Activated naive CD4-positive, alpha-beta T cell treated with anti-CD3 and anti-CD28 coated beads for 36 hours (primary cell): ENCODE results near the gene CA4. TPM values are rescaled to one million over a fixed set of nuclear protein-coding genes. Genes with fewer than 3 reads are reported as not detected.
A peak's percentile ranks its signal among the peaks of the same experiment; 100 is the strongest.

Source experiments
- CTCF ChIA-PET: fragments of 350-600 bp; sonication (Branson Sonifier 250); formaldehyde crosslinking; loops from one replicate; lab custom pipeline; 2021; ENCODE audit warnings: antibody characterized with exemption; lab: Charles Lee
- DNase-seq: peaks from one replicate; pipeline ENCODE4 v3.0.0-alpha.2; 2020
- H3K27ac Mint-ChIP-seq: one replicate; pipeline ENCODE4 v1.8.0; 2021; ENCODE audit warnings: mild to moderate bottlenecking, mixed read lengths
- H3K27me3 Mint-ChIP-seq: one replicate; pipeline ENCODE4 v1.8.0; 2021; ENCODE audit warnings: low read depth, mixed read lengths
- H3K36me3 Mint-ChIP-seq: one replicate; pipeline ENCODE4 v1.8.0; 2021; ENCODE audit warnings: low read depth, mixed read lengths
- H3K4me1 Mint-ChIP-seq: one replicate; pipeline ENCODE4 v1.8.0; 2021; ENCODE audit warnings: low read depth, mixed read lengths
- H3K4me3 Mint-ChIP-seq: one replicate; pipeline ENCODE4 v1.8.0; 2021; ENCODE audit warnings: mild to moderate bottlenecking, moderate library complexity, mixed read lengths
- H3K9me3 Mint-ChIP-seq: one replicate; pipeline ENCODE4 v1.8.0; 2021; ENCODE audit warnings: mixed read lengths
- intact Hi-C: fragments of 100-400 bp; cut with micrococcal nuclease; formaldehyde crosslinking; loops from one replicate; pipeline ENCODE4 v1.15.1; 2023
- total RNA-seq, 2 experiments: library from RNA; stranded (reverse); gene quantifications; one replicate each; pipeline ENCODE4 v1.2.3, GENCODE V29; 2021

The CA4 gene
- total RNA-seq, 2 experiments from 2014 or later: not detected

DNA sequence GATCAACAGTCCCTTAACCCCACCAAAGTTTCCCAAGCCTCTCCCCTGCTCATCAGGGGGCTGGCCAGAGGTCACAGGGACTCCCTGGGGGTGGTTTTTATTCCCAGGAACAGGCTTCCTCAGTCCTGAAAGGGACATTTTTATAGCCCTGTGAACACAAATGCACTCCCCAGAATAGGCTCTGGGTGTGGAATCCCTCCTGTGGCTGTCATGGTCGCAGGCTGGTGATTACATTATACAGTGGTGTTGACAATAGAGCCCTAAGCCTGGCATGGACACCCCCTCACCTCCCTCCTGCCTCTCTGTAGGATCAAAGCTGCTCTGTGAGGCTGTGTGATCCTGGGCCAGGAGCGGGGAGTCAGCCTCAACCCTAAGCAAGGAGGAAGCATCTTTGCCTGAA is 1.4 kb upstream of the CA4 start:
- Mint-ChIP-seq H3K27ac (no peak overlapping the region), H3K36me3 (no peaks in the 10 kb centered on the region), H3K4me3 (no peak overlapping the region), H3K9me3 (no peaks in the 10 kb centered on the region), H3K4me1 (peaks cover 25% of the 10 kb centered on the region), H3K27me3 (peaks cover 81% of the 10 kb centered on the region)
- DNase-seq: no peak
- CTCF ChIA-PET: no interaction called here
- intact Hi-C loops: no loop called here

DNA sequence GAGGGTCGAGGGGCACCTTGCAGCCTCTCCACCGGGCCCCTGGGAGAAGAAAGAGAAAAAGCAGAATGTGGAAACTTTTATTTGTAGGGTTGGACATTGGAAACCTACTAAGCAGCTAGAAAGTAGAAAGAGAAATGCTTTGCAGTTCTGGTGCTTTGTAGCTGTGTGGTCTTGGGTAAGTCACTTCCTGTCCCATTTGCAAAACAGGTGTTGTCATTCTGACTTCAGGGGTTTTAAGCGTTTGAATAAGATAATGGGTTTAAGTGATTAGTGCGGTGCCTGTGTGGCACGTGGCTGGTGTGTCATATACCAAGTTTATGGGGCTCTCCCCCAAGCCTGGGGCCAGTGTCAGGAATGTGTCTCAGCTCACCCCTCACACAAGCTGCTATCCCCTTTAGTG is 1.6 kb downstream of the CA4 start:
- peak; percentile 52 for DNase-seq
- Mint-ChIP-seq H3K27ac (no peak overlapping the region), H3K36me3 (no peaks in the 10 kb centered on the region), H3K9me3 (no peaks in the 10 kb centered on the region), H3K4me3 (no peak overlapping the region), H3K4me1 (peaks cover 20% of the 10 kb centered on the region), H3K27me3 (peaks cover 60% of the 10 kb centered on the region)
- CTCF ChIA-PET: interaction anchor here (1.5 kb wide), 1 partner anchor 114 kb away, joined by 5 read pairs; no protein-coding TSS in a partner anchor
- intact Hi-C loops: no loop called here

DNA sequence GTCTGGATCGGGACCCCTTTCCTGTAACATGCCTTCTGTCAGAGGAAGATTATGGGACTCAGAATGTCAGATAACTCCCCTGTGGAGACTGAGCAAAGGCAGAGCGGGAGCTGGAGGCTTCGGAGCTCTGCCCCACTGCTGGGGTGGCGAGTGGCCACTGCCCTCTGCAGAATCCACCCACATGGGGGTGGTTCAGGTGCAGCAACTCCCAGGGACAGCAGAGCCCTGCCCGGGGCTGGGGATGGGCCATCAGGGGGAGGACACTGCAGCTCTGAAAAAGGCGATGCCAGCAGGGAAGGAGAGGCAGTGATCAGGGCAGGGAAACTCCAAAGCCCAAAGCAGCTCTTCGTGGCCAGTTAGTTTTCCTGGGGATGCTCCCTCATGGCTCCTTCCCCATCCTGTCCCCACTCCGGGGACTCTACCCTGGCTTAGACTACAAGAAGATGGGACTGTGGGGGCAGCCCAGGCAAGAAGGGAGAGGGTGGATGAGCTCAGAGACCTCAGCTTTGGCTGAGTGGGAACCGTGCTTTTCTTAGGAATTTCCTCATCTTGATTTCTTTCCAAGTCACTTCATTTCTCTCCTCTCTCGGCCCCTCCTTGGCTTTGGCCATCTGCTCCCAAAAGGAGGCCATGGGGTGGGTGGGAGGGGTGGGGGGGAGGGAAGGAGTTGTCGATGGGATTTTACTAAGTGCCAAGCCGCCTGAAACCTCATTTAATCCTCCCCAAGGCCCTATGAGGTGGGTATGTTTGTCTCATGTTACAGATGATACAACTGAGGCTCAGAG is 4.0 kb downstream of the CA4 start:
- intact Hi-C loops: no loop called here
- Mint-ChIP-seq H3K9me3 (no peaks in the 10 kb centered on the region), H3K4me3 (no peak overlapping the region), H3K4me1 (peaks cover 20% of the 10 kb centered on the region), H3K36me3 (no peaks in the 10 kb centered on the region), H3K27ac (no peak overlapping the region), H3K27me3 (peaks cover 43% of the 10 kb centered on the region)
- DNase-seq: no peak
- CTCF ChIA-PET: no interaction called here

DNA sequence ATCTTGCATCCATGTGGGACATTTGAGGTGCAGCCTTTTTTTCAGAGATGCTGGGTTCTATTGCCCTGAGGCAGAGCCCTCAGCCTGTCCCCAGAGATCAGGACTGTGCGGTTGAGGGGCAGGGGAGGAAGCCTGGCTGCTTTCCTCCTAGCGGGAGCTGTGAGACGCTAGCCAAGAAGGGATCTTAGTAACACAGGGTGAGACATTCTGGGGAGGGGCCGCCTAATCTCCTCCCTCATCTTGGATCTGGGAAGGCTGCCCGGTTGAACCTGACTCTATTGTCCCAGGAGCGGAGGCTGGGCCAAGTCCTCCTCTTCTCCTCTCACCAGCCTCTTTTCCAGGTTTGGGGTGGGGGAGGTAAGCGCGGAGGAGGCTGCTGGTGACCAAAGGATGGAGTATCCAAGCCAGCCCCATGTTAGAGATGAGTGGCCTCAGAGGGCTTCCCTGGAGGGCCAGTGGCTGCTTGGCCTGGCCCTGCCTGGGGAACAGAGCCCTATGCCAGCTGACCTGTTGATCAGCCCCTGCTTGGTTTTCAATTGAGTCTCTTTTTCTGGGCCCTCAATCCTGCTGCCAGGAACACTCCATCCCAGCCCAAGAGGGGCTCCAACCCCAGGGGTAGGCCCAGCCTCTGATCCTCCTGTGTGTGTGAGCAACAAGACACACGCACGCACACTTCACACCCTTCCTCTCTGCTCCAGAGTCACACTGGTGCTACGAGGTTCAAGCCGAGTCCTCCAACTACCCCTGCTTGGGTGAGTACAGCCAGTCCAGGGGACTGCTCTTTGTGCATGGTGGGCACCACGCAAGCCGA is 5.0 kb downstream of the CA4 start:
- intact Hi-C loops: no loop called here
- no peaks in the 10 kb centered on the region for H3K9me3 Mint-ChIP-seq
- CTCF ChIA-PET: no interaction called here

DNA sequence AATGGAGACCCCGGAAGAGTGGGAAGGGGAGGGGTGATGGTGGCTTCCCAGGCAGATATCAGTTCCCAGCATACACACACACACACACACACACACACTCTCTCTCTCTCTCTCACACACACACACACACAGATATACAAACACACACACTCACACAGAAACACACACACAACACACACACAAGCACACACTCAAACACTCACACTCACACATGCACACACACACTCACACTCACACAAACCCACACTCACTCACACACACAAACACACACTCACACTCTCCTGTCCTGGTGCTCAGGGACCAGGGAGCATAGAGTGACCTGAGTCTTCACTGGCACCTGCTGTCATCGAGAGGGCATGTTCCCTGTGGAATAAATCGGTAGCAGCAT is 5.6 kb downstream of the CA4 start:
- no peak for DNase-seq
- Mint-ChIP-seq H3K27me3 (peaks cover 36% of the 10 kb centered on the region), H3K9me3 (no peaks in the 10 kb centered on the region), H3K36me3 (no peaks in the 10 kb centered on the region), H3K4me1 (peaks cover 11% of the 10 kb centered on the region), H3K27ac (no peak overlapping the region), H3K4me3 (no peak overlapping the region)
- CTCF ChIA-PET: no interaction called here
- intact Hi-C loops: no loop called here

More for the DNA sequence above, 5.0 kb downstream of the CA4 start:
- no peak for DNase-seq
- Mint-ChIP-seq H3K4me3 (no peak overlapping the region), H3K27me3 (peaks cover 35% of the 10 kb centered on the region), H3K27ac (no peak overlapping the region), H3K36me3 (no peaks in the 10 kb centered on the region), H3K4me1 (peaks cover 14% of the 10 kb centered on the region)

DNA sequence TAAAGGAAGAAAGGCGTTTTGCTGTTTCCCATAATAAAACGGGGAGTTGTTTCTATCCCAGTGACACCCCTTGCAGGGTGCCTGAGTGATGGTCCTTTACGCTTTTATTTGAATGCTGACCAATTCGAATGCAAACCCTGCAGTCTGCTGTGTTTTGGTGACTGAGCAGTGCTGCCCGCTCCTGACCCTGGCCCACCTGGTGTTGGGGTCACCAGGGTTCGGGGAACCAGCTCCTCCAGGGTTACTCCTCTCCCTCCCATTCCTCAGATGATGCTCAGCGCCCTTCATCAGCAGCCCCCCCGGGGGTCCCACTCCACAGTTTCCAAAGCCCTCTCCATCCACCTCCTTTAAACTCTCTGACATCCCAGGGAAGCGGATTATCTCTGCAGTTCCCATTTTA is 6.0 kb downstream of the CA4 start:
- DNase-seq: no peak
- Mint-ChIP-seq H3K27ac (no peak overlapping the region), H3K9me3 (no peaks in the 10 kb centered on the region), H3K27me3 (peaks cover 33% of the 10 kb centered on the region), H3K4me1 (peaks cover 8% of the 10 kb centered on the region), H3K4me3 (no peak overlapping the region), H3K36me3 (no peaks in the 10 kb centered on the region)
- CTCF ChIA-PET: no interaction called here
- intact Hi-C loops: no loop called here

DNA sequence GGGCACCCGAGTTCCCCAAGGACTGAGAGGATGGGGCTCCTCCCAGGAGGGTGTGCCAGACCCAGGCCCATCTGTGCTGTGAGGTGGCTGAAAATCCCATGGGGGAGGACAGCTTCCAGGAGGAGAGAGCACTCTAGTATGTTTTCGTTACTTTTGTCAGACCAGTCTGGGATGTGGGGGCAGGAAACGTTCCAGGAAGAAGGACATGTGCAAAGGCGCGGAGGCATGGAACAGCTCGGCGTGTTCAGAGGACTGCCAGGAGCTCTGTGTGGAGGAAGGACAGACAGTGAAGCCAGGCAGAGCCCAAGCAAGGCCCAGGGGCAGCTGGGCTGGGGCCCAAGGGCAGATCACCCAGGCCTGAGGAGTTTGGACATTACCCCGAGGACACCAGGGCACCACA is 7.0 kb downstream of the CA4 start:
- CTCF ChIA-PET: no interaction called here
- Mint-ChIP-seq H3K27me3 (peaks cover 29% of the 10 kb centered on the region), H3K4me3 (no peak overlapping the region), H3K4me1 (no peaks in the 10 kb centered on the region), H3K27ac (no peak overlapping the region), H3K9me3 (no peaks in the 10 kb centered on the region), H3K36me3 (no peaks in the 10 kb centered on the region)
- DNase-seq: no peak
- intact Hi-C loops: no loop called here

DNA sequence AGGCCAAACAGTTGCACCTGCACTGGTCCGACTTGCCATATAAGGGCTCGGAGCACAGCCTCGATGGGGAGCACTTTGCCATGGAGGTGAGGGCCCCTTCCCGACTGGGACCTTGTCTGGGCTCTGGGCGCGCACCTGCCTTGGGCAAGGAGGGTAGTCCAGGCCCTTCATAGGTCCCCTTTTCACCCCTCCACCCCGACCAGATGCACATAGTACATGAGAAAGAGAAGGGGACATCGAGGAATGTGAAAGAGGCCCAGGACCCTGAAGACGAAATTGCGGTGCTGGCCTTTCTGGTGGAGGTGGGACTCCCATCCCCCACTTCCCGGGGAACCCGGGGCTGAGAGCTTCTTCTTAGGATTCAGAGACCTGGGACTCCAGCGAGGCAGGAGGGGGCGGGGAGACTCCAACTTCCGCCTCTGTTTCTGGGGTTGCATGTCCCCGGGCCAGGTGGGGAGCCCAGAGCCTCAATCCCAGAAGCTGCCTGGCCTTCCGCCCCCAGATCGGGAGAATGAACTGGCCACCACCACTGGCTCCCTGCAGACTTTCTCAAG is 7.8 kb downstream of the CA4 start:
- H3K9me3 Mint-ChIP-seq: no peaks in the 10 kb centered on the region

DNA sequence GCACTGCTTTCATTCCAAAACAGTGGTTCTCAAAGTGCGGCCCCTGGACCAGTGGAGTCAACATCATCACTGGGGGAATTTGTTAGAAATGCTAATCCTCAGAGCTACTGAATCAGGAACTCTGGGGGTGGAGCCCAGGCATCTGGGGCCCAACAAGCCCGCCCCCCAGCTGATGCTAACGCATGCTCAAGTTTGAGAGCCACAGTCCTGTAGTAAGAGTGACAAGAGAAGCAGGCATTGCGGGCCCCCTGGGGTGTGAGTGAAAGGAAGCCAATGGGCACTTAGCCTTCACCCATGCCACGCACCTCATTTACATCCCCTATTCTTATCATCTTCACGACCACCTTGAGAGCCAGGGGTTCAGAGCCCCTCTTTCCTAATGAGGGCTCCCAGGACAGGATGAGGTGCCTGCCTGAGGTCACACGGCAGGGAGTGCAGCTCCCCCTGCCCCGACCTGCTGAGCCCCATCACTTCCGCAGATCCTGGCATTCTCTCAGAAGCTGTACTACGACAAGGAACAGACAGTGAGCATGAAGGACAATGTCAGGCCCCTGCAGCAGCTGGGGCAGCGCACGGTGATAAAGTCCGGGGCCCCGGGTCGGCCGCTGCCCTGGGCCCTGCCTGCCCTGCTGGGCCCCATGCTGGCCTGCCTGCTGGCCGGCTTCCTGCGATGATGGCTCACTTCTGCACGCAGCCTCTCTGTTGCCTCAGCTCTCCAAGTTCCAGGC is 9.1 kb downstream of the CA4 start:
- peaks cover 14% of the 10 kb centered on the region for H3K27me3 Mint-ChIP-seq

More for the DNA sequence above, 7.8 kb downstream of the CA4 start:
- Mint-ChIP-seq H3K4me3 (no peak overlapping the region), H3K36me3 (no peaks in the 10 kb centered on the region), H3K27me3 (peaks cover 23% of the 10 kb centered on the region), H3K4me1 (no peaks in the 10 kb centered on the region), H3K27ac (no peak overlapping the region)
- CTCF ChIA-PET: no interaction called here
- intact Hi-C loops: no loop called here
- no peak for DNase-seq

DNA sequence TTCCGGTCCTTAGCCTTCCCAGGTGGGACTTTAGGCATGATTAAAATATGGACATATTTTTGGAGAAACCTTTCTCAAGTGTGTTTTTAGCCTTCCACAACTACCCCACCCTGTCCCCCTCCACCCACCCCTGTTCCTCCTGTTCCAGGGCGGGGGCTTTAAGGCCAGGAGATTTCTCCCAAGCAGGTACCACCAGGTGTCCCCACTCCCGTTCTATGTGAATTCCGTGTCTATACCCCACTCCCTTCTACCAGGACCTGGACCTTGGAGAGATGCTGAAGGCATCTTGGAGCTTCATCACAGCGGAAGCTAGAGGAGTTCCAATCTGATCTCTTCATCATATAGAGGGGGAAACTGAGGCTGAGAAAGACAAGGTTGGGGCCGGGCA is 9.7 kb downstream of the CA4 start:
- DNase-seq: no peak
- intact Hi-C loops: no loop called here
- no peak overlapping the region for H3K4me3 Mint-ChIP-seq
- peaks cover 14% of the 10 kb centered on the region for H3K27me3 Mint-ChIP-seq
- no peak overlapping the region for H3K27ac Mint-ChIP-seq
- no peaks in the 10 kb centered on the region for H3K4me1 Mint-ChIP-seq
- no peaks in the 10 kb centered on the region for H3K9me3 Mint-ChIP-seq
- H3K36me3 Mint-ChIP-seq: no peaks in the 10 kb centered on the region
- CTCF ChIA-PET: interaction anchor here (0.6 kb wide), 1 partner anchor 85 kb away, joined by 4 read pairs; no protein-coding TSS in a partner anchor

More for the DNA sequence above, 9.1 kb downstream of the CA4 start:
- intact Hi-C loops: no loop called here
- Mint-ChIP-seq H3K9me3 (no peaks in the 10 kb centered on the region), H3K4me1 (no peaks in the 10 kb centered on the region), H3K36me3 (no peaks in the 10 kb centered on the region), H3K4me3 (no peak overlapping the region), H3K27ac (peak overlapping the region; percentile 53)
- CTCF ChIA-PET: no interaction called here
- DNase-seq: no peak

DNA sequence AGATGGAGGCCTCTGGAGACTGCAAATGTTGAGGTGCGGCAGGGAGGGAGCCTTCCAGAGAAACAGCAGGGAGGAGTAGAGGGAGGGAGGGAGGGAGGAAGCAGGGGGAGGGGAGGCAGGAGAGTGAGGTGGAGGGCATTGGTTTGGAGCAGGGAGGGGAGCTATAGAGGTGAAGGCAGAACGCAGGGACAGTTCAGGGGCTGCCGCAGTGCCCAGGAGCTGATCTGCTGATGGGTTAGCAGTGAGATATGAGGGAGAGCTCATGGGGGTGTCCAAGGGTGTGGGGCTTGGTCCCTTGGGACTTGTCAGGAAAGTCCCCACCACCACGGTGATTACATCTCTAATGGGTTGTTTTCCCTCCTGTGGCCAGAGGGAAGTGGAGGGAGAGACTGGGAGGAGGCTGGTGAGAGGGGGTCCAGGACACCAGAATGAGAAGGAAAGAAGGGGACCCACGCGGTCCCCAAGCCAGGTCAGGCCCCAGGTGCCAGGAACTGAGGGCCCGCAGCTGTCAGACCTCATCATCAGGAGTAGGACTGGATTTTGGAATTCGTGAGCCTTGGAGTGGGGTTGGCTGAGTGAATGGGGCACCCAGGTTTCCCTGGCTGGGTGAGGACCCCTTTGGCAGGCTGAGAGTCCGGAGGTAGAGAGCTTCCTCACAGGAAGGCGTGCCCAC is 11.2 kb downstream of the CA4 start:
- no peaks in the 10 kb centered on the region for H3K9me3 Mint-ChIP-seq
- CTCF ChIA-PET: interaction anchor here (0.6 kb wide), 1 partner anchor 251 kb away, joined by 3 read pairs; no protein-coding TSS in a partner anchor
- intact Hi-C loops: no loop called here
- H3K4me3 Mint-ChIP-seq: no peak overlapping the region
- DNase-seq: no peak
- H3K36me3 Mint-ChIP-seq: no peaks in the 10 kb centered on the region
- peaks cover 6% of the 10 kb centered on the region for H3K4me1 Mint-ChIP-seq
- H3K27me3 Mint-ChIP-seq: peaks cover 11% of the 10 kb centered on the region
- no peak overlapping the region for H3K27ac Mint-ChIP-seq
